HG02970 (cell line): ENCODE results near the gene KRTAP10-12.
"Not testable (repeated sequence)": the region's sequence is repeated elsewhere in the genome, so short reads cannot be mapped to it uniquely, and the experiment has no call there.

Experiments used
- ATAC-seq: cut with Tn5 transposase; IDR thresholded peaks from one replicate; pipeline ENCODE4 v1.9.1; 2021; ENCODE audit warnings: mild to moderate bottlenecking, moderate library complexity, moderate number of reproducible peaks; ENCODE audit not compliant: unreplicated experiment, low FRiP score

KRTAP10-12 gene, protein sequence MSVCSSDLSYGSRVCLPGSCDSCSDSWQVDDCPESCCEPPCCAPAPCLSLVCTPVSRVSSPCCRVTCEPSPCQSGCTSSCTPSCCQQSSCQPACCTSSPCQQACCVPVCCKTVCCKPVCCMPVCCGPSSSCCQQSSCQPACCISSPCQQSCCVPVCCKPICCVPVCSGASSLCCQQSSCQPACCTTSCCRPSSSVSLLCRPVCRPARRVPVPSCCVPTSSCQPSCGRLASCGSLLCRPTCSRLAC

DNA sequence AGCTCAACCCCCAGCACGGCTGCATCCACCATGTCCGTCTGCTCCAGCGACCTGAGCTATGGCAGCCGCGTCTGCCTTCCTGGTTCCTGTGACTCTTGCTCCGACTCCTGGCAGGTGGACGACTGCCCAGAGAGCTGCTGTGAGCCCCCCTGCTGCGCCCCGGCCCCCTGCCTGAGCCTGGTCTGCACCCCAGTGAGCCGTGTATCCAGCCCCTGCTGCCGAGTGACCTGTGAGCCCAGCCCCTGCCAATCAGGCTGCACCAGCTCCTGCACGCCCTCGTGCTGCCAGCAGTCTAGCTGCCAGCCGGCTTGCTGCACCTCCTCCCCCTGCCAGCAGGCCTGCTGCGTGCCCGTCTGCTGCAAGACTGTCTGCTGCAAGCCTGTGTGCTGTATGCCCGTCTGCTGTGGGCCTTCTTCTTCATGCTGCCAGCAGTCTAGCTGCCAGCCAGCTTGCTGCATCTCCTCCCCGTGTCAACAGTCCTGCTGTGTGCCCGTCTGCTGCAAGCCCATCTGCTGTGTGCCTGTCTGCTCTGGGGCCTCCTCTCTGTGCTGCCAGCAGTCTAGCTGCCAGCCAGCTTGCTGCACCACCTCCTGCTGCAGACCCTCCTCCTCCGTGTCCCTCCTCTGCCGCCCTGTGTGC is at the start of gene KRTAP10-12:
TSS of gene KRTAP10-12 (plus strand) at position 1 of the 639 bp plus-strand sequence. CDS start at position 31, 30 bp downstream.
- ATAC-seq = not testable (repeated sequence)

DNA sequence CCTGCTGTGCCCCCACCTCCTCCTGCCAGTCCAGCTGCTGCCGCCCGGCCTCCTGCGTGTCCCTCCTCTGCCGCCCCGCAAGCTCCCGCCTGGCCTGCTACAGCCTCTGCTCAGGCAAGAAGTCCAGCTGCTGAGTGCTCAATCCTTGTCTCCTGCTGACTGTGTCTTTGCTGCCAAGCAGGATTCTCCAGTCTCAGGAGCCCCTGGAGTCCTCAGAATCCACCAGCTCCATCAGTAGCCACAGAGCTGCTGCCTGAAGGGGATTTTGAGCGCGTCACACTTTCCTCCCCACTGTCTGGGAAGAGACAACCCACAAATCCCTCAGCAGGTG is 49.8 kb upstream of the KRTAP10-12 start:
- ATAC-seq = no peak

DNA sequence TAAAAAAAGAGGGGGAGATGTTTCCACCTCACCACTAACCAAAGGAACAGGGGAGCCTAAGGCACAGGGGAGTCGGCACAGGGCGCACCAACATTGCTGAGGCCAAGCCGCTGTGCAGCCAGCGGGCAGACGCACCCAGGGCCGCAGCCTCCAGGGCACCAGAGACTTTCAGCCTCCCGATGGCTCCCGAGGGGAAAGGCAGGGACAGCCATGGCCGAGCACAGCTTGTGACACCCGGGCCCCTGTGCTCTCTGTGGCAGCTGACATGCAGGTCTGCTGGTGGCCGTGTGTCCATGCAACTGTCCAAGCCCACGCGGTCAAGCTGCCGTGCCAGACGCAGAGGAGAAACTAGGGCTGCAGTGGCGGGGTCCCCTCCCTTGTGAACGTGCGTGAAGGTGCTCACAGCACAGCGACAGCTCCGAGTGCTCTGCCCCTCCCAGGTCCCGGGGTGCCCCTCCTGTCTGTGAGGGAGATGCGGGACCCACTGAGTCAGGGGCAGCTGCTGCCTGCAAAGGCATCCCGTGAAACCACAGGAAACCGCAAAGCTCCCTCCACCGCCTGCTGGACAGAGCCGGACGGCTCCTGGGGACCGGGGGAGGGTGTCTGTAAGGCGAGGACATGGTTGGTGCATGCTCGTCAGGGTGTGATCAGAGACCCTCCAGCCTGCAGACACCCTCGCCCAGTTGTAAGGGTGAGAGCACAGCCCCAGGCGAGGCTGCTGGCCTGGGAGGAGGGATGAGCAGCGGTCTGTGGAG is 48.2 kb upstream of the KRTAP10-12 start:
- no peak for ATAC-seq

DNA sequence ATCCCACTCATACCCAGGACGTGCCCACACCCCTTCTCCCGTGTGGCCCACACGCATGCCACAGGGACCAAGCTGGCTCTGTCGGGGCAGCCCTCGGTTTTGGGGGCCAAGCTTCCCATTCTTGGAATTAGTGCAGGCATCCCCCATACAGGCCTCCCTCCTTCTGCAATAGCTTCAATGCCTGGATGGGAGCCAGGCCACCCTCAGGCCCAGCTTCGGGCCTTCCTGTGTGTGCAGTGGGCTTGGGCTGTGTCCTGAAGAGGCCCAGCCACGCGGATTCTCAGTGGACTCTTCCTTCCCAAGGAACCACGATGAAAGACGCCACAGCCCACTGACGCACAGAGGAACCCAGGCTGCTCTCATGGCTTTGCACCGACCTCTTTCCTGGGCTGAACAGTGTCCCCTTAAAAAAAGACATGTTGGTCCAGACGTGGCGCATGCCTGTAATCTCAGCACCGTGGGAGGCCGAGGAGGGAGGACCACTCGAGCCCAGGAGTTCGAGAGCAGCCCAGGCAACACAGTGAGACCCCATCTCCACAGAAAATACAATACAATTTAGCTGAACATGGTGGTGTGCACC is 47.4 kb upstream of the KRTAP10-12 start:
- ATAC-seq = no peak

DNA sequence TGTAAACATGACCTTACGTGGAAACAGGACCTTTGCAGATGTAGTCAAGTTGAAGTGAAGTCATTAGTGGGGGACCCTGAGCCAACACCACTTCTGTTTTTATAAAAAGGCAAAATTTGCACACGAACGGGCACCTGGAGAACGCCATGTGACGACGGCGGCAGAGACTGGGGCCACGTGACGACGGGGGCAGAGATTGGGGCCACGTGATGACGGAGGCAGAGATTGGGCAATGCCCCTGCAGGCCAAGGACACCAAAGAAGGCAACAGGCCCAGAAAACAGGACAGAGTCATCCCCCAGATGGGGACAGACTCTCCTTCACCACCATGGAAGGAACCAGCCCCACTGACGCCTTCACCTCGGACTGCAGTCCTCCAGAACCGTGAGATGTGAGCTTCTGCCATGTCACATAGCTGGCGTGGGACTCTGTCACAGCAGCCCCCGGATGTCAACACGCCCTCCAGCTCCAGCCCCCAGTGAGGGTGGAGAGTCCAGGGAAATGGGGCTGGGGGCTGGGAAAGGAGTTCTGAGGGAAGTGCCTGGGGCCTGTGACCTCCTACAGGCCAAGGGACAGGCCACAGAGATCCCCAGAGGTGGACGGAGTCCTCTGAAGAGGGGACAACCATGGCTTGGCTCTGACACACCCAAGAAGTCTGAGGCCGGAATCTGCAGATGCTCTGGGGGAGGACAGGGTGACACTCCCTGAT is 46.6 kb upstream of the KRTAP10-12 start:
- ATAC-seq = no peak

DNA sequence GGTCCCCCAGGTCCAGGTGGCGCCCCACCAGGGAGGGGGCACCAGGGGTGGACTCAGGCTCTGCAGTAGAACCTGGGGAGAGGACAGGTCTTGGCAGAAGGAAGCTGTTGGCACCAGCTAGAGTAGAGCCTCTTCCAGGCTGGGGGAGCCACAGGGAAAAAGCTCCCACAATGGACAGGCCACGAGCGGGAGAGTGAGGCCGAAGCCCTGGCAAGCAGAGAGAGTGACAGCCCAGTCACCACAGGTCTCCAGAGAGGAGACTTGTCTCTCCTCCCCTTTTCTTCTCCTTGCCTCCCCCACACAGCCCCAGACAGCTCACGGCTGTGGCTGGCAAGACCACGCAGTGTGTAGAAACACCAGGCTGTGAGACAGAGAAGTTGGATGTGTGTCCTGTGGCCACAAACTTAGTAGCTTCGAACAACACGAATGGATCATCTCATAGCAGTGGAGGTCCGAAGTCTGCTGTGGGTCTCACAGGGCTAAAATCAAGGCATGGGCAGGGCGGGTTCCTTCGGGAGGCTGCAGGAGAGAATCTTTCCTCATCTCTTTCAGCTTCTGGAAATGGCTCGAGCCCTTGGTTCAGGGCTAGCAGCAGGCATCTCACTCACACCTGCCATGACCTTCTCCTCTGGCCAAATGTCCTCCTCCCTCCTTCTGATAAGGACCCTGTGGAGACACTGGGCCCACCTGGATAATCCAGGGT is 45.8 kb upstream of the KRTAP10-12 start:
- ATAC-seq = no peak

DNA sequence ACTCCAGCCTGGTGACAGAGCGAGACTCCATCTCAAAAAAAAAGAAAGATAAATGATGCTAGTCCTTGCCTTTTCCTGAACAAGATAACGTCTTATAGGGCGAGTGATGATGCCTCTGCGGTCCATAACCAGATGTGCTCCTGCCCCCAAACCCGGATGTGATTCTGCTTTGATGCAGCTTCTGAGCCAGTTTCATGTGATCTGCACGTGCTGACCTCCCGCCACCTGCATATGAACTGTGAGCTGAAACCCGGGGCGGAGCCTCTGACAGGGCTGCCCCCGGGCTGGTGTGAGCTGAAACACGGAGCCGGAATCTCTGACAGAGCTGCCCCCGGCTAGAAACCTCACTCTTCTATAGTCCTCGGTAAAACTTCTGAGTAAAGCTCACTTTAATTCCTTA is 43.8 kb upstream of the KRTAP10-12 start:
- ATAC-seq = no peak

DNA sequence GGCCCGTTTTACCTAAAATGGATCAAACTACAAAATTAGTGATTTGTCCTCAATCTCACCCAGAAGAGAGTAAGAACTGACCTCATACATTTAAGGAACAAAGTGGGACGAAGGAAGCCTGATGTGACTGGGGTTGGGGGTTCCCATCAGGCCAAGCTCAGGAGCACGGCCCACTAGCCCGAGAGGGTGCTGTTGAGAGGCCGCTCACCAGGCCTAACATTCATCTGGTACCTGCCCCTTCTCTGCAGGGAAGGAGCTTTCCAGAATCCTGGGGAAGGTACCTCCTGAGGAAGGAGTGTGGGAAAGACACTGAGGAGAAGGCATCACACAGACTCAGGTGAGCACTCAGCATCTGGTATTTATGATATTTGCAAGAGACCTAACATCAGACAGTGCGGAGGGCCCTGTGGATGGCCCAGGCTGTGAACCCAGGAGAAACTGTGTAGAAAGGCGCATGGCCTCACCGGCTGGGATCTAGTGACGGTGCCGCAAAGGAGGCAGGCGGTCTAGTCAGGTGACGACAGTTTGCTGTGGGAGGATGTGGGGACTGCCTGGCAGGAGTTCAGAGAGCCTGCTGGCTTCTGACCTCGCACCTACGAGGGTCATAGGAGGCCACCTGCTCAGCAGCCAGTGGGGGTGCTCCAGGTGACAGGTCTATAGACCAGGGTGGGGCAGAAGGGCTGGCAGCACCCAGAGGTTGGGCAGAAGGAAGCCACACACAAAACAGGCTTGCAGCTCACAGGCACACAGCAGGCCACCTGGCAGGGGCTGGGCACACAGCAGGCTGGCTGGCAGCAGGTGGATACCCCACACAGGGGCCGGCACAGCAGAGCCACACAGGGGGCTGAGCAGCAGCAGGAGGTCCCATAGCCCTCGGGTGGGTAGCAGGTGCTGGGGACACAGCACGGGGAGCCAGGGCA is 43.1 kb upstream of the KRTAP10-12 start:
- no peak for ATAC-seq

DNA sequence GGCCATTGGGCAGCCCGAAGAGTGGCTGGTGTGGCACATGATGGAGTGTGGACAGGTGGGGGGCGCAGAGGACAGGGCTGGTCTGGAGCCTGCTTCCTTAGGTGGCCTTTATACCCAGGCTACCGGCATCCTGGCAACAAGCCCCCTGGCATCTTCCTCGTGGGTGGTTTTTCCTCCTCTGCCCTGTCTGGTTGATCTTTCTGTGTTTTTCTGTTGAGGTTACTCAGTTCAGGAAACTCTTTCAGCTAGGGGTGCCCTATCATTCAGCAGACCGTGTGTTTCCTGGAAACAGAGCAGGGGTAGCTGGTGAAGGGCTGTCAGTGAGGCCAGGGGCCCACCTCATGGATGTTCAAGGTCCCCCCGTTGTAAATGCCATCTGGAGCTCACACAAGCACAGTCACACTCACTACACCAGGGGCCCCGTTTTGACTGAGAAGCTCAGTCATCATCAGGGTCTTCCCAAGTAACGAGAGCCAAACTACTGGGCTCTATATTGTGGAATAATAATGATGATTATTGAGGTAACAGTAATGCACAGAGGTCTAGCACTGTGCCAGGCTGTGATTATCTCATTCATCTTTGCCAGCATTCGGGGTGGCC is 42.3 kb upstream of the KRTAP10-12 start, which contains the start of gene KRTAP12-4:
TSS of gene KRTAP12-4 (minus strand) at position 84 of the 600 bp plus-strand sequence. CDS start at position 39, 45 bp downstream.
- no peak for ATAC-seq

DNA sequence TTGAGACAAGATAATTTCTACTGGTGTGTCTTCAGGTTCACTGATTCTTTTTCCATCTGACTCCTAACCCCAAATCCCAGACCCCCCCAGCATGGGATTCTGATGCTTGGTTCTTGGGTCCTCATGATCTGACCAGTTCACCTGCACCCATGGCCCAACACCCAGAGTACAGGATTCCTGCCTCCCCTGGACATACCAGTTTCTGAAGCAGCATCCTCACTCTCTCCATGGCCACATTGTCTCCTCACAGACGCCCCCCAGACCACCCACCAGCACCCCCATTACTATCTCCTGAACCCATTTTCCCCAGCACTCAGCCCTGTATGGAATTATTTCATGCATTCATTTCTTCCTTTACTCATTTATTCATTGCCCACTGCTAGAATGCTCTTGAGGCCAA is 40.1 kb upstream of the KRTAP10-12 start:
- no peak for ATAC-seq

DNA sequence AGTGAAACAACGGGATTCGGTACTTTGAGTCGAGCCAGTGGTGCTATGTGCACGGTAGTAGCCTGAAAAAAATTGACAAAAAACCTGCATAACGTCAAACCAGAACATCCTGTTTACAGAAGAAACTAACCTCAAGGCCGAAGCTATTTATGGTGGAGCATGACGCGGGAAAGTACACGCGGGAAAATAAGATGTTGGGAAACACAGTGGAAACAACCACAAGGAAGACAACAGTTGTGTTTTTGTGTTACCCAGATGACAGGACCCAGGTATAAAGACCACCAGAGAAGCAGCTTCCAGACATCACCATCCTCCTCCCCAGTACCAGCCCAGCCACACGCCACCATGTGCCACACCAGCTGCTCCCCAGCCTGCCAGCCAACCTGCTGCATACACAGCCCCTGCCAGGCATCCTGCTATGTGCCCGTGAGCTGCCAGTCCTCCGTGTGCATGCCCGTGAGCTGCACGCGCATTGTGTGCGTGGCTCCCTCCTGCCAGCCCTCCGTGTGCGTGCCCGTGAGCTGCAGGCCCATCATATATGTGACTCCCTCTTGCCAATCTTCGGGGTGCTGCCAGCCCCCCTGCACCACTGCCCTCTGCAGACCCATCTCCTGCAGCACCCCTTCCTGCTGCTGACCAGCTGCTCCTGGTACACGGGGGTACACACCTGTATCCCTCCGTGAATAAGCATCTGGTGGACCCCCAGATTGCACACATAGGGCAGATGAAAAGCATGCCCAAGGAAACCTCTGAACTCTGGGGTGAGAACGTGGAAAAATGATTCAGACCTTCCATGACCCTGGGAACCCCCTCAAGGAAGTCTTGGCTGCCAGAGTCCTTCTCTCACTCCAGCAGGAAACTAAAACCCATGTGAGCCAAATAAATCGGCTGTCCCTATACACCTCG is 39.1 kb upstream of the KRTAP10-12 start, which contains the start of gene KRTAP12-3:
TSS of gene KRTAP12-3 (plus strand) at position 298 of the 906 bp plus-strand sequence. CDS start at position 346, 48 bp downstream.
- no peak for ATAC-seq

DNA sequence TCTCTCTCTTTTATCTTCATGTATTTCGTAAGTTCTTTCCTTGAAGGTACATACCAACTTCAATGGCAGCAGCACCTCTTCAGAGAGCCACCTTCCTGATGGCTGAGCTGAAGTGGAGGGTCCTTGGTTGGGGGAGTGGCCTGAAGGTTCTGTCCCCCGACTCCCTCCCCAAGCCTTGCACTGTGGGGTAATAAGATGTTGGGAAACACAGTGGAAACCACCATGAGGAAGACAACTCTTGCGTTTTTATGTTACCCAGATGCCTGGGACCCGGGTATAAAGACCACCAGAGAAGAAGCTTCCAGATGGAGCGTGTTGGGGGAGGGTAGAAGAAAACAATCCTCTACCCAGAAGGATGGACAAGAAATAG is 38.4 kb upstream of the KRTAP10-12 start:
- ATAC-seq = no peak

DNA sequence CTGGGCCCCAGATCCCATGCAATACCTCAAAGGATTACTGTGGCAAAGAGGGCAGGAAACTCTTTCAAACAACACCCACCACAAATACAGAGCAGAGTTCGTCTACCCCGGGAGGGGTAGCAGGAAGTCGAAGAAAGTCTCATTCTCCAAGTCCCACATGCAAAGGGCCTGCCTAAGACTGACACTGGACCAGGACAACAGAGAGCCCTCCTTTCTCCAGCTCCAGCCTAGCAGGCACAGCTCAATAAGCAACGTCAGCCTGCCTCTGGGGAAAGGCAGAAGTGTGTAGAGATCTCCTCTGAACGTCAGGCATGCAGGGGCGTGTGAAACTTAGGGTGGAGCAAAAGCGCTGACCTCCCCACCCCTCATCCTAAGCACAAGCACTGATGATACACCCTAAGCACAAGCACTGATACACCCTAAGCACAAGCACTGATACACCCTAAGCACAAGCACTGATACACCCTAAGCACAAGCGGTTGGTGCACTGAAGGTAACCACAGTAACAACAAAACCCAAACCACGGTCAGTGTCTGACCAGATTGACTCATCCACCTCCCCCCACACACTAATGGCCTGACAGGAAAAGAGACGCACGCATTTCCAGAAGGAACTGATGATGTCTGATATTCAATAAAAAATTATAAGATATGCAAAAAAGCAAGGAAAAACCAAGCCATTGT is 37.9 kb upstream of the KRTAP10-12 start:
- ATAC-seq = no peak

DNA sequence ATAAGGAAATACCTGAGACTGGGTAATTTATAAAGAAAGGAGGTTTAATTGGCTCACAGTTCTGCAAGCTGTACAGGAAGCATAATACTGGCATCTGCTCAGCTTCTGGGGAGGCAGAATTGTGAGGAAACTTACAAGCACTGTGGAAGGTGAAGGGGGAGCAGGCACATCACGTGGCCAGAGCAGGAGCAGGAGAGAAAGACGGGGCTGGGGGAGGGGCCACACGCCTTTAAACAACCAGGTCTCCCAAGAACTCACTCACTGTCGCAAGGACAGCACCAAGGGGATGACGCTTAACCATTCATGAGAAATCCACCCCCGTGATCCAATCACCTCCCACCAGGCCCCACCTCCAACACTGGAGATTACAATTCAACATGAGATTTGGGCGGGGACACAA is 35.4 kb upstream of the KRTAP10-12 start:
- not testable (repeated sequence) for ATAC-seq

DNA sequence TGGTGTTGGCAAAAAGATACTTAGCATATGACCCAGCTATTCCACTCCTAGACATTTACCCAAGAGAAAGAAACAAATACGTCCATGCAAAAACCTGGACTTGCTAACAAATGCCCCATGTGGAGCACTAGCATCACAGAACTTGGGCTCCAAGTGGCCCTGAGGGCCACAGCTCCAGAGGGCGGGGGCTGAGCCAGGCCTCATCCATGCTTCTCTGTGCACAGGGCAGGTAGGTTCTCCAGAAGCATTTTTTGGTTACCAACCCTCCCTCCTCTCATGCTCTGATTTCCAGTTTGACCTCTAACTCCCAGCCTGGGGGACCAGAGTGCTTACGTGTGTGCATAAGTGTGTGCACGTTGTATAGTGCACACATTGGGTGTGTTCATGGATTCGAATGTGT is 32.3 kb upstream of the KRTAP10-12 start:
- ATAC-seq = no peak

DNA sequence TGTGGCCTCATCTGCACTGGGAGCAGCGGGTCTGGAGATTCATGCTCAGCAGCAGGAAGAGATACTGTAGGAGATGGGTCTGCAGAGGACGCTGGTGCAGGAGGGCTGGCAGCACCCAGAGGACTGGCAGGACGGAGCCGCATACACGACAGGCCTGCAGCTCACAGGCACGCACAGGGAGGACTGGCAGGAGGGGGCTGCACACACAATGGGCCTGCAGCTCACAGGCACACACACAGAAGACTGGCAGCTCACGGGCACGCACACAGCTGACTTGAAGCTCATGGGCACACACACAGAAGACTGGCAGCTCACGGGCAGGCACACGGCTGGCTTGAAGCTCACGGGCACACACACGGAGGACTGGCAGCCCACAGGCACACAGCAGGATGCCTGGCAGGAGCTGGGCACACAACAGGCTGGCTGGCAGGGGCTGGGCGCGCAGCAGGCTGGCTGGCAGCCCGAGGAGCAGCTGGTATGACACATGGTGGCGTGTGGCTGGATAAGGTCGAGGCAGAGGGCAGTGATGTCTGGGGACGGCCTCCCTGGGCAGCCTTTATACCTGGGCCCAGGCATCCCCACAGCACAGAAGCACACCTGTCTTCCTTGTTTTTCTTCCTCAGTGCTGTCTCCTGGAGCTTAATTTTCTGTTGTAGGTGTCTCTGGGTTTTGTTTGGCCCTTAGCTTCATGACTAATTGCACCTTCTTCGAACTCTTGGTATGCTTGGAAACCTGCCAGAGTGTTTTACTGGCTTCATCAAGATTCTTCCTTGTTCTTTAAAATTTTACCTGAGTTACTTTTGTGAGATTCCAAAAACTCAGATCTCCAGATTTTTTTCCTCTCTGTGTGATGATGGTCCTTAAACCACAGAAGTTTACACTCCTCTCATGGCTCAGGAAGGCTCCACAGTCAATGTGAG is 30.3 kb upstream of the KRTAP10-12 start, which contains the start of gene KRTAP12-2:
TSS of gene KRTAP12-2 (minus strand) at position 527 of the 920 bp plus-strand sequence. CDS start at position 486, 41 bp downstream.
- no peak for ATAC-seq
